HEK293 (cell line): ENCODE results near the gene NRL.

Source experiments
- BCL11A ChIP-seq: fragments of 450-650 bp; formaldehyde crosslinking; IDR thresholded peaks from 2 replicates; pipeline ENCODE4 v1.5.1; 2016; ENCODE audit warnings: low read depth, missing biosample characterization, missing genetic modification characterization
- BCL11B ChIP-seq: fragments of 450-650 bp; formaldehyde crosslinking; IDR thresholded peaks from 2 replicates; pipeline ENCODE4 v1.5.1; 2016; ENCODE audit warnings: low read depth, missing biosample characterization, missing genetic modification characterization
- HOXC10 ChIP-seq: sonication (generic); formaldehyde crosslinking; IDR thresholded peaks from 2 replicates; pipeline ENCODE4 v1.8.1; 2023; ENCODE audit warnings: mild to moderate bottlenecking, missing genetic modification reagents
- KLF7 ChIP-seq: fragments of 450-650 bp; formaldehyde crosslinking; IDR thresholded peaks from 2 replicates; pipeline ENCODE4 v1.5.1; 2016; ENCODE audit warnings: missing biosample characterization, missing genetic modification characterization, borderline replicate concordance
- OSR2 ChIP-seq: fragments of 450-650 bp; formaldehyde crosslinking; IDR thresholded peaks from 2 replicates; pipeline ENCODE4 v1.5.1; 2016; ENCODE audit warnings: missing biosample characterization, missing genetic modification characterization
- RBAK ChIP-seq: fragments of 450-650 bp; formaldehyde crosslinking; IDR thresholded peaks from 2 replicates; pipeline ENCODE4 v1.5.1; 2016; ENCODE audit warnings: missing biosample characterization, missing genetic modification characterization
- SCRT1 ChIP-seq: fragments of 450-650 bp; formaldehyde crosslinking; IDR thresholded peaks from 2 replicates; pipeline ENCODE4 v1.5.1; 2016; ENCODE audit warnings: missing biosample characterization, missing genetic modification characterization, borderline replicate concordance
- WT1 ChIP-seq: fragments of 450-650 bp; formaldehyde crosslinking; IDR thresholded peaks from 2 replicates; pipeline ENCODE4 v1.5.1; 2016; ENCODE audit warnings: missing biosample characterization, missing genetic modification characterization
- ZBTB44 ChIP-seq: fragments of 450-650 bp; IDR thresholded peaks from 2 replicates; pipeline ENCODE4 v1.5.1; 2018; ENCODE audit warnings: missing biosample characterization, mild to moderate bottlenecking, missing genetic modification characterization
- ZBTB49 ChIP-seq: fragments of 450-650 bp; formaldehyde crosslinking; IDR thresholded peaks from 2 replicates; pipeline ENCODE4 v1.5.1; 2016; ENCODE audit warnings: missing biosample characterization, missing genetic modification characterization, low read depth
- ZEB2 ChIP-seq: fragments of 450-650 bp; formaldehyde crosslinking; IDR thresholded peaks from 2 replicates; pipeline ENCODE4 v1.5.1; 2016; ENCODE audit warnings: missing biosample characterization, missing genetic modification characterization
- ZNF133 ChIP-seq: fragments of 450-650 bp; formaldehyde crosslinking; IDR thresholded peaks from 2 replicates; pipeline ENCODE4 v1.5.1; 2016; ENCODE audit warnings: missing biosample characterization, missing genetic modification characterization
- ZNF138 ChIP-seq: fragments of 450-650 bp; formaldehyde crosslinking; IDR thresholded peaks from 2 replicates; pipeline ENCODE4 v1.5.1; 2016; ENCODE audit warnings: missing biosample characterization, missing genetic modification characterization, borderline replicate concordance
- ZNF157 ChIP-seq: fragments of 450-650 bp; formaldehyde crosslinking; IDR thresholded peaks from 2 replicates; pipeline ENCODE4 v1.5.1; 2016; ENCODE audit warnings: missing biosample characterization, missing genetic modification characterization
- ZNF175 ChIP-seq: fragments of 450-650 bp; formaldehyde crosslinking; IDR thresholded peaks from 2 replicates; pipeline ENCODE4 v1.5.1; 2016; ENCODE audit warnings: missing biosample characterization, missing genetic modification characterization
- ZNF19 ChIP-seq: fragments of 450-650 bp; formaldehyde crosslinking; IDR thresholded peaks from 2 replicates; pipeline ENCODE4; 2016; ENCODE audit warnings: missing biosample characterization, missing genetic modification characterization, low read depth
- ZNF202 ChIP-seq: fragments of 450-650 bp; formaldehyde crosslinking; IDR thresholded peaks from 2 replicates; pipeline ENCODE4 v1.5.1; 2016; ENCODE audit warnings: missing biosample characterization, missing genetic modification characterization, borderline replicate concordance
- ZNF239 ChIP-seq: fragments of 450-650 bp; formaldehyde crosslinking; IDR thresholded peaks from 2 replicates; pipeline ENCODE4 v1.5.1; 2016; ENCODE audit warnings: missing biosample characterization, missing genetic modification characterization
- ZNF266 ChIP-seq: fragments of 450-650 bp; formaldehyde crosslinking; IDR thresholded peaks from 2 replicates; pipeline ENCODE4 v1.5.1; 2016; ENCODE audit warnings: missing biosample characterization, missing genetic modification characterization, low read depth
- ZNF280C ChIP-seq: fragments of 450-650 bp; formaldehyde crosslinking; IDR thresholded peaks from 2 replicates; pipeline ENCODE4 v1.5.1; 2016; ENCODE audit warnings: missing biosample characterization, missing genetic modification characterization
- ZNF302 ChIP-seq: fragments of 450-650 bp; formaldehyde crosslinking; IDR thresholded peaks from 2 replicates; pipeline ENCODE4 v1.5.1; 2016; ENCODE audit warnings: missing biosample characterization, missing genetic modification characterization, low read depth
- ZNF426 ChIP-seq: fragments of 450-650 bp; formaldehyde crosslinking; IDR thresholded peaks from 2 replicates; pipeline ENCODE4 v1.5.1; 2017; ENCODE audit warnings: missing biosample characterization, missing genetic modification characterization, mild to moderate bottlenecking, inconsistent platforms, moderate library complexity
- ZNF600 ChIP-seq: fragments of 450-650 bp; formaldehyde crosslinking; IDR thresholded peaks from 2 replicates; pipeline ENCODE4 v1.5.1; 2016; ENCODE audit warnings: missing biosample characterization, missing genetic modification characterization
- ZNF658 ChIP-seq: fragments of 450-650 bp; formaldehyde crosslinking; IDR thresholded peaks from 2 replicates; pipeline ENCODE4; 2016; ENCODE audit warnings: missing biosample characterization, missing genetic modification characterization
- ZNF701 ChIP-seq: fragments of 450-650 bp; formaldehyde crosslinking; IDR thresholded peaks from 2 replicates; pipeline ENCODE4 v1.5.1; 2016; ENCODE audit warnings: missing biosample characterization, missing genetic modification characterization
- ZSCAN18 ChIP-seq: fragments of 450-650 bp; formaldehyde crosslinking; IDR thresholded peaks from 2 replicates; pipeline ENCODE4 v1.5.1; 2016; ENCODE audit warnings: missing biosample characterization, missing genetic modification characterization
- TF ChIP-seq, protein P1 (sequence below): fragments of 450-650 bp; formaldehyde crosslinking; IDR thresholded peaks from 2 replicates; pipeline ENCODE4 v1.5.1; 2016; ENCODE audit warnings: missing biosample characterization, missing genetic modification characterization
- TF ChIP-seq, protein P2 (sequence below): fragments of 450-650 bp; formaldehyde crosslinking; IDR thresholded peaks from 2 replicates; pipeline ENCODE4 v1.5.0; 2017; ENCODE audit warnings: missing biosample characterization, missing genetic modification characterization, borderline replicate concordance

Gene NRL

GRCh38 chr14:24093901-24094840 lies 20.6 kb downstream of the NRL start, which contains the start of gene PCK2 (continued):
- no peak for TF ChIP-seq ZBTB44 (tag by site-specific recombination)
- TF ChIP-seq ZNF426 (tag by site-specific recombination) = no peak
- TF ChIP-seq ZNF658 = no peak
- TF ChIP-seq OSR2 = no peak
- TF ChIP-seq ZNF175 (tag by site-specific recombination) = no peak
- TF ChIP-seq ZNF239 = peak; percentile 79; the same call in 1 of the 2 replicates
- TF ChIP-seq ZEB2 (tag by site-specific recombination) = peak; percentile 62
- TF ChIP-seq, protein P1, sequence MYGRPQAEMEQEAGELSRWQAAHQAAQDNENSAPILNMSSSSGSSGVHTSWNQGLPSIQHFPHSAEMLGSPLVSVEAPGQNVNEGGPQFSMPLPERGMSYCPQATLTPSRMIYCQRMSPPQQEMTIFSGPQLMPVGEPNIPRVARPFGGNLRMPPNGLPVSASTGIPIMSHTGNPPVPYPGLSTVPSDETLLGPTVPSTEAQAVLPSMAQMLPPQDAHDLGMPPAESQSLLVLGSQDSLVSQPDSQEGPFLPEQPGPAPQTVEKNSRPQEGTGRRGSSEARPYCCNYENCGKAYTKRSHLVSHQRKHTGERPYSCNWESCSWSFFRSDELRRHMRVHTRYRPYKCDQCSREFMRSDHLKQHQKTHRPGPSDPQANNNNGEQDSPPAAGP (tag by site-specific recombination) = peak; percentile 69; the same call in 1 of the 2 replicates
- no peak for TF ChIP-seq ZNF19 (tag by site-specific recombination)
- TF ChIP-seq, protein P2, sequence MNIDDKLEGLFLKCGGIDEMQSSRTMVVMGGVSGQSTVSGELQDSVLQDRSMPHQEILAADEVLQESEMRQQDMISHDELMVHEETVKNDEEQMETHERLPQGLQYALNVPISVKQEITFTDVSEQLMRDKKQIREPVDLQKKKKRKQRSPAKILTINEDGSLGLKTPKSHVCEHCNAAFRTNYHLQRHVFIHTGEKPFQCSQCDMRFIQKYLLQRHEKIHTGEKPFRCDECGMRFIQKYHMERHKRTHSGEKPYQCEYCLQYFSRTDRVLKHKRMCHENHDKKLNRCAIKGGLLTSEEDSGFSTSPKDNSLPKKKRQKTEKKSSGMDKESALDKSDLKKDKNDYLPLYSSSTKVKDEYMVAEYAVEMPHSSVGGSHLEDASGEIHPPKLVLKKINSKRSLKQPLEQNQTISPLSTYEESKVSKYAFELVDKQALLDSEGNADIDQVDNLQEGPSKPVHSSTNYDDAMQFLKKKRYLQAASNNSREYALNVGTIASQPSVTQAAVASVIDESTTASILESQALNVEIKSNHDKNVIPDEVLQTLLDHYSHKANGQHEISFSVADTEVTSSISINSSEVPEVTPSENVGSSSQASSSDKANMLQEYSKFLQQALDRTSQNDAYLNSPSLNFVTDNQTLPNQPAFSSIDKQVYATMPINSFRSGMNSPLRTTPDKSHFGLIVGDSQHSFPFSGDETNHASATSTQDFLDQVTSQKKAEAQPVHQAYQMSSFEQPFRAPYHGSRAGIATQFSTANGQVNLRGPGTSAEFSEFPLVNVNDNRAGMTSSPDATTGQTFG = no peak
- no peak for TF ChIP-seq ZNF266
- peak; percentile 70 for TF ChIP-seq KLF7 (tag by site-specific recombination)
- no peak; the same call in 1 of the 2 replicates for TF ChIP-seq WT1 (tag by site-specific recombination)
- no peak for TF ChIP-seq ZBTB49 (tag by site-specific recombination)
- no peak for TF ChIP-seq RBAK
- TF ChIP-seq ZNF157 (tag by site-specific recombination) = no peak
- no peak for TF ChIP-seq ZNF138
- TF ChIP-seq SCRT1 = no peak
- no peak for TF ChIP-seq ZNF133 (tag by site-specific recombination)
- TF ChIP-seq HOXC10 (CRISPR knock-in tag) = no peak
- no peak for TF ChIP-seq ZNF280C (tag by site-specific recombination)
- 0 out of 2 replicates have a peak, but pooled peaks have one; percentile 54 for TF ChIP-seq BCL11B (tag by site-specific recombination)
- TF ChIP-seq ZNF302 = no peak
- peak; percentile 81 for TF ChIP-seq ZNF600
- TF ChIP-seq ZNF701 = no peak
- TF ChIP-seq ZSCAN18 (tag by site-specific recombination) = no peak
- TF ChIP-seq BCL11A = no peak
- no peak for TF ChIP-seq ZNF202 (tag by site-specific recombination)
